H1 (cell line): ENCODE data around the gene SEMA4D. TPM values are rescaled to one million over a fixed set of nuclear protein-coding genes. Genes with fewer than 3 reads are reported as not detected.

ENCODE experiments used
- CTCF ChIA-PET: fragments of 300-600 bp; sonication (Branson Sonifier 250); formaldehyde crosslinking; loops from one replicate; lab custom pipeline; 2021; ENCODE audit not compliant: partially characterized antibody; lab: Charles Lee
- POLR2A ChIA-PET: fragments of 300-600 bp; sonication (Branson Sonifier 250); formaldehyde crosslinking; loops from one replicate; lab custom pipeline; 2021; ENCODE audit warnings: inconsistent platforms; ENCODE audit not compliant: partially characterized antibody; lab: Charles Lee
- DNase-seq, 2 experiments: peaks; one replicate each; pipeline versions ENCODE4 v3.0.0 to v3.0.0-alpha.2; 2010 to 2022; ENCODE audit warnings: low spot score in 2 of 2, low read depth in 1 of 2, mixed read lengths in 1 of 2
- FAIRE-seq: peaks from 2 replicates; lab custom pipeline; 2011; peaks lifted over from hg19 to GRCh38; lab: Jason Lieb, UNC
- H2AFZ ChIP-seq: 2 replicates; pipeline ENCODE4 v1.8.1; 2012; ENCODE audit warnings: low read length, inconsistent platforms
- H2AK5ac ChIP-seq: 2 replicates; pipeline ENCODE4 v1.6.1; 2013; ENCODE audit warnings: low read depth, low read length
- H2BK120ac ChIP-seq: replicated peaks from 2 replicates; pipeline ENCODE3; 2013; ENCODE audit warnings: low read depth, low read length, inconsistent platforms
- H2BK12ac ChIP-seq: 2 replicates; pipeline ENCODE4 v1.6.1; 2013; ENCODE audit warnings: low read depth, low read length
- H2BK15ac ChIP-seq: 2 replicates; pipeline ENCODE4 v1.6.1; 2013; ENCODE audit warnings: low read length
- H2BK20ac ChIP-seq: 2 replicates; pipeline ENCODE4 v1.6.1; 2013; ENCODE audit warnings: low read length
- H2BK5ac ChIP-seq: 2 replicates; pipeline ENCODE4 v1.6.1; 2013; ENCODE audit warnings: low read depth, low read length
- H3K14ac ChIP-seq: 2 replicates; pipeline ENCODE4 v1.6.1; 2013; ENCODE audit warnings: inconsistent platforms; ENCODE audit not compliant: insufficient read length
- H3K18ac ChIP-seq: 2 replicates; pipeline ENCODE4 v1.6.1; 2013; ENCODE audit warnings: low read length; ENCODE audit errors: extremely low read depth
- H3K23ac ChIP-seq: 2 replicates; pipeline ENCODE4 v1.6.1; 2013; ENCODE audit warnings: inconsistent platforms; ENCODE audit not compliant: insufficient read length
- H3K23me2 ChIP-seq: 2 replicates; pipeline ENCODE4 v1.6.1; 2013; ENCODE audit warnings: low read depth, low read length
- H3K27ac ChIP-seq: 2 replicates; pipeline ENCODE4 v1.6.1; 2011; ENCODE audit warnings: low read depth, low read length, inconsistent platforms
- H3K27me3 ChIP-seq, 4 experiments: replicated peaks in 1 of 4; 1 replicate in 1 of 4; 2 replicates in 3 of 4; pipeline versions ENCODE4 v1.6.1 to v1.8.1; 2011 to 2013; ENCODE audit warnings: low read length in 3 of 4, mild to moderate bottlenecking in 3 of 4, inconsistent platforms in 2 of 4, mixed read lengths in 2 of 4, moderate library complexity in 1 of 4; ENCODE audit not compliant: control insufficient read depth in 3 of 4, insufficient read depth in 3 of 4; ENCODE audit errors: extremely low read depth in 1 of 4
- H3K36me3 ChIP-seq, 4 experiments: 2 replicates each; pipeline versions ENCODE4 v1.6.1 to v1.8.1; 2011 to 2013; ENCODE audit warnings: mild to moderate bottlenecking in 4 of 4, low read length in 3 of 4, moderate library complexity in 2 of 4, control low read depth in 1 of 4, inconsistent platforms in 1 of 4; ENCODE audit not compliant: insufficient read depth in 4 of 4, control insufficient read depth in 2 of 4
- H3K4ac ChIP-seq: replicated peaks from 2 replicates; pipeline ENCODE3; 2013; ENCODE audit warnings: low read length, low read depth, mixed read lengths, inconsistent platforms; ENCODE audit not compliant: insufficient read length
- H3K4me1 ChIP-seq, 4 experiments: replicated peaks in 1 of 4; 1 replicate in 1 of 4; 2 replicates in 3 of 4; pipeline versions ENCODE4 v1.6.1 to v1.8.1; 2011 to 2013; ENCODE audit warnings: low read length in 3 of 4, inconsistent platforms in 2 of 4, mixed read lengths in 1 of 4; ENCODE audit not compliant: insufficient read depth in 4 of 4, control insufficient read depth in 3 of 4
- H3K4me2 ChIP-seq, 2 experiments: 2 replicates each; pipeline versions ENCODE4 v1.6.1 to v1.8.1; 2011 to 2013; ENCODE audit warnings: low read depth in 2 of 2, low read length in 2 of 2, control low read depth in 1 of 2, inconsistent platforms in 1 of 2, mild to moderate bottlenecking in 1 of 2; ENCODE audit not compliant: insufficient read depth in 1 of 2
- H3K4me3 ChIP-seq, 4 experiments: fragments of 200-600, 300-600 bp in 1 of 4; sonication (generic), shearing (Covaris generic), sonication (Bioruptor Twin) in 1 of 4; 2 replicates each; pipeline versions ENCODE4 v1.5.1 to v1.8.1; 2011 to 2016; ENCODE audit warnings: low read length in 4 of 4, low read depth in 3 of 4, control low read depth in 2 of 4, inconsistent platforms in 2 of 4, mild to moderate bottlenecking in 2 of 4, mixed read lengths in 1 of 4, moderate library complexity in 1 of 4; ENCODE audit not compliant: insufficient read depth in 2 of 4; ENCODE audit errors: extremely low read depth in 1 of 4
- H3K56ac ChIP-seq: replicated peaks from 2 replicates; pipeline ENCODE3; 2013; ENCODE audit warnings: low read depth, mild to moderate bottlenecking, mixed read lengths, low read length, inconsistent platforms; ENCODE audit not compliant: insufficient read length
- H3K79me1 ChIP-seq: 2 replicates; pipeline ENCODE4 v1.6.1; 2013; ENCODE audit warnings: low read depth, low read length, control low read depth
- H3K79me2 ChIP-seq, 2 experiments: 2 replicates each; pipeline versions ENCODE4 v1.6.1 to v1.8.1; 2012 to 2013; ENCODE audit warnings: low read length in 2 of 2, mild to moderate bottlenecking in 2 of 2, inconsistent platforms in 1 of 2; ENCODE audit not compliant: insufficient read depth in 2 of 2, control insufficient read depth in 1 of 2
- H3K9ac ChIP-seq, 4 experiments: replicated peaks in 1 of 4; 1 replicate in 1 of 4; 2 replicates in 3 of 4; pipeline versions ENCODE4 v1.6.1 to v1.8.1; 2011 to 2013; ENCODE audit warnings: low read depth in 3 of 4, low read length in 3 of 4, control low read depth in 2 of 4, mild to moderate bottlenecking in 2 of 4, moderate library complexity in 2 of 4, inconsistent platforms in 1 of 4; ENCODE audit errors: extremely low read depth in 1 of 4
- H3K9me3 ChIP-seq, 2 experiments: 2 replicates each; pipeline versions ENCODE4 v1.6.1 to v1.8.1; 2012 to 2013; ENCODE audit warnings: mild to moderate bottlenecking in 2 of 2, moderate library complexity in 2 of 2, control low read depth in 1 of 2, inconsistent platforms in 1 of 2, low read depth in 1 of 2, low read length in 1 of 2, mixed read lengths in 1 of 2; ENCODE audit not compliant: insufficient read depth in 2 of 2
- H4K20me1 ChIP-seq, 2 experiments: replicated peaks in 1 of 2; 2 replicates each; pipeline versions ENCODE3 to v1.8.1; 2011 to 2013; ENCODE audit warnings: inconsistent platforms in 2 of 2, low read length in 2 of 2, mild to moderate bottlenecking in 1 of 2; ENCODE audit not compliant: insufficient read depth in 2 of 2, control insufficient read depth in 1 of 2
- H4K5ac ChIP-seq: 2 replicates; pipeline ENCODE4 v1.6.1; 2013; ENCODE audit warnings: low read length, low read depth, mixed read lengths, inconsistent platforms; ENCODE audit not compliant: insufficient read length
- H4K8ac ChIP-seq: 2 replicates; pipeline ENCODE4 v1.8.0; 2013; ENCODE audit warnings: mild to moderate bottlenecking, moderate library complexity, low read length, inconsistent platforms; ENCODE audit not compliant: insufficient read depth; ENCODE audit errors: extremely low read depth
- H4K91ac ChIP-seq: replicated peaks from 2 replicates; pipeline ENCODE3; 2013; ENCODE audit warnings: low read length, mixed read lengths, inconsistent platforms; ENCODE audit not compliant: insufficient read length
- ATF3 ChIP-seq: IDR thresholded peaks from 2 replicates; pipeline ENCODE4 v1.6.1; 2011; ENCODE audit warnings: low read depth, mild to moderate bottlenecking, low read length; ENCODE audit not compliant: insufficient read depth
- CTBP2 ChIP-seq: IDR thresholded peaks from 2 replicates; pipeline ENCODE4 v1.7.0; 2011; ENCODE audit warnings: borderline replicate concordance, mild to moderate bottlenecking, moderate library complexity, mixed read lengths, low read length; ENCODE audit not compliant: insufficient read depth, insufficient read length
- EGR1 ChIP-seq: IDR thresholded peaks from 2 replicates; pipeline ENCODE4 v1.6.1; 2011; ENCODE audit warnings: low read depth, low read length, borderline replicate concordance
- JUND ChIP-seq: IDR thresholded peaks from 2 replicates; pipeline ENCODE4 v1.6.1; 2011; ENCODE audit warnings: mild to moderate bottlenecking, improper control_type of control experiment, low read length
- NANOG ChIP-seq: IDR thresholded peaks from 2 replicates; pipeline ENCODE4 v1.6.1; 2011; ENCODE audit warnings: low read length, low read depth, mild to moderate bottlenecking, inconsistent platforms; ENCODE audit not compliant: insufficient read depth, poor library complexity, severe bottlenecking
- NRF1 ChIP-seq: IDR thresholded peaks from 2 replicates; pipeline ENCODE4 v1.6.1; 2011; ENCODE audit warnings: mild to moderate bottlenecking, low read depth, low read length, improper control_type of control experiment
- RXRA ChIP-seq: IDR thresholded peaks from 2 replicates; pipeline ENCODE4 v1.6.1; 2011; ENCODE audit warnings: low read depth, mild to moderate bottlenecking, low read length, moderate library complexity; ENCODE audit not compliant: insufficient read depth
- TAF1 ChIP-seq: IDR thresholded peaks from 2 replicates; pipeline ENCODE4 v1.6.1; 2011; ENCODE audit warnings: mild to moderate bottlenecking, low read depth, low read length
- TAF7 ChIP-seq: optimal IDR thresholded peaks from 2 replicates; pipeline ENCODE3; 2011; ENCODE audit warnings: low read depth, mild to moderate bottlenecking, inconsistent platforms, low read length, moderate library complexity, borderline replicate concordance
- TEAD4 ChIP-seq: IDR thresholded peaks from 2 replicates; pipeline ENCODE4 v1.6.1; 2012; ENCODE audit warnings: low read depth, low read length, inconsistent platforms, mixed read lengths
- YY1 ChIP-seq: IDR thresholded peaks from 2 replicates; pipeline ENCODE4 v1.6.1; 2011; ENCODE audit warnings: low read depth, mild to moderate bottlenecking, low read length
- WGBS, 2 experiments: shearing (Covaris generic) in 1 of 2; methylation state at CpG; one replicate each; pipeline versions ENCODE4 v1.1.6 to v1.1.7; 2013 to 2015; ENCODE audit warnings: low lambda C conversion rate in 2 of 2, mixed read lengths in 2 of 2, inconsistent platforms in 1 of 2, low coverage in 1 of 2, missing lambda C conversion rate in 1 of 2; ENCODE audit not compliant: insufficient replicate concordance in 2 of 2, insufficient coverage in 1 of 2, insufficient read length in 1 of 2; ENCODE audit errors: extremely low coverage in 1 of 2, missing lambda C conversion rate in 1 of 2; 5-methylcytosine and 5-hydroxymethylcytosine counted together
- polyA plus RNA-seq, 7 experiments: library from polyadenylated mRNA; depleted of rRNA in 3 of 7; stranded (reverse) in 5 of 7; unstranded in 2 of 7; fragments of >200 nt in 5 of 7; fragments of 200-250 nt in 2 of 7; gene quantifications; 1 replicate in 5 of 7; 2 replicates in 1 of 7; 4 replicates in 1 of 7; pipeline versions ENCODE4 v1.2.1 to v1.2.3, GENCODE V29; 2011 to 2013; ENCODE audit warnings: missing spikeins in 2 of 7, mixed read lengths in 2 of 7
- total RNA-seq: library from RNA; stranded (reverse); fragmentation: NEBNext Ultra II Directional; extraction: Animal tissue kit (Norgen Biotek cat#: 25700); gene quantifications from 2 replicates; pipeline ENCODE4 v1.2.1, GENCODE V29; 2021
- TF ChIP-seq, protein P1 (sequence below): IDR thresholded peaks from 2 replicates; pipeline ENCODE4 v1.6.1; 2011; ENCODE audit warnings: low read length, improper control_type of control experiment

Gene SEMA4D
- total and polyA plus RNA-seq, 2 of the 8 experiments (the other 6 are each of a cell fraction or from before 2014, with no cell fraction given) = 21.0 to 70.4 TPM

DNA sequence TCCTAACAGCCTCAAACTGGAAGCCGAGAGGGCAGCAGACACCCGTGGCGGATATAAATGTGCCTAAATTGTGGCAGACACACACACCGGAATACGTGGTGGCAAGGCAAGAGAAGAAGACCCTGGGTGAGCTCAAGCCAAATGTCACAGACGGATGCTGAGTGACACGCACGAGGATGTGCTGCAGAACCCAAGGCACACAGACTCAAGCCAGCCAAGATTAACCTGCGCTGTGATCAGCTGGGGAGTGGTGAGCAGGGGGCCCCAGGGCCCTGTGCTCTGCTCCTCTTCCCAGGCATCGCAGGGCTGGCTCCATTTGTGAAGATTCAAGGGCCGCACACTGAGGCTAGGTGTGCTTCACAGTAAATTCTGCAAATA is 16.4 kb downstream of the SEMA4D start:
- H2BK12ac ChIP-seq = no peak overlapping the region
- TF ChIP-seq RXRA (no peak), JUND (no peak), EGR1 (no peak), YY1 (no peak), TAF1 (no peak), ATF3 (no peak), NRF1 (no peak), TEAD4 (no peak), TAF7 (no peak), CTBP2 (no peak), NANOG (no peak)
- TF ChIP-seq, protein P1, sequence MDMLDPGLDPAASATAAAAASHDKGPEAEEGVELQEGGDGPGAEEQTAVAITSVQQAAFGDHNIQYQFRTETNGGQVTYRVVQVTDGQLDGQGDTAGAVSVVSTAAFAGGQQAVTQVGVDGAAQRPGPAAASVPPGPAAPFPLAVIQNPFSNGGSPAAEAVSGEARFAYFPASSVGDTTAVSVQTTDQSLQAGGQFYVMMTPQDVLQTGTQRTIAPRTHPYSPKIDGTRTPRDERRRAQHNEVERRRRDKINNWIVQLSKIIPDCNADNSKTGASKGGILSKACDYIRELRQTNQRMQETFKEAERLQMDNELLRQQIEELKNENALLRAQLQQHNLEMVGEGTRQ = no peak
- no peak overlapping the region; the same call in 1 of the 2 replicates for H2BK5ac ChIP-seq
- H3K27ac ChIP-seq = no peak overlapping the region
- no peak overlapping the region for H2BK20ac ChIP-seq
- ChIA-PET CTCF (interaction anchor here (1.0 to 1.6 kb wide), 3 partner anchors 44 to 67 kb away, joined by 3 to 10 read pairs (median 5); no protein-coding TSS in a partner anchor), POLR2A (interaction anchor here (1.3 kb wide), 1 partner anchor 32 kb away, joined by 3 read pairs; no protein-coding TSS in a partner anchor)
- H4K20me1 ChIP-seq = peaks cover 5 to 23% of the 10 kb centered on the region in 2 experiments
- H2BK120ac ChIP-seq = no peak overlapping the region
- no peaks in the 10 kb centered on the region; a peak in 1 of 4 replicates for H3K9me3 ChIP-seq
- no peak overlapping the region for H3K23ac ChIP-seq
- H2AFZ ChIP-seq = no peak overlapping the region
- no peak overlapping the region for H3K4ac ChIP-seq
- H3K27me3 ChIP-seq = no peaks in the 10 kb centered on the region
- peaks cover 33% of the 10 kb centered on the region for H3K79me1 ChIP-seq
- H3K4me2 ChIP-seq = no peak overlapping the region
- H3K9ac ChIP-seq = no peak overlapping the region
- H3K79me2 ChIP-seq = peaks cover 11 to 82% of the 10 kb centered on the region in 2 experiments; a peak in 3 of 4 replicates
- no peak overlapping the region for H2AK5ac ChIP-seq
- no peak overlapping the region for H4K5ac ChIP-seq
- WGBS, 2 experiments = 92% methylated on average over 11 of the region's 11 CpGs; no CpG with 5 or more reads in 1 of the 2 experiments
- no peak overlapping the region for H3K56ac ChIP-seq
- DNase-seq = no peak
- H4K8ac ChIP-seq = peak overlapping the region; percentile 78; the same call in 1 of the 2 replicates
- no peak overlapping the region for H3K4me3 ChIP-seq
- no peak overlapping the region for H3K14ac ChIP-seq
- H3K18ac ChIP-seq = no peak overlapping the region
- H3K36me3 ChIP-seq = no peaks in the 10 kb centered on the region; a peak in 3 of 8 replicates
- H4K91ac ChIP-seq = no peak overlapping the region
- peaks cover 6 to 26% (median 10%) of the 10 kb centered on the region in 4 experiments for H3K4me1 ChIP-seq
- peaks cover 7% of the 10 kb centered on the region for H3K23me2 ChIP-seq
- no peak for FAIRE-seq
- H2BK15ac ChIP-seq = no peak overlapping the region
